GM06990 (cell line): ENCODE measurements around the gene BTBD7.

ENCODE experiments used
- DNase-seq: peaks from one replicate; pipeline ENCODE4 v3.0.0-alpha.2; 2011; ENCODE audit not compliant: insufficient read length; ENCODE audit errors: extremely low read depth
- H3K27me3 ChIP-seq: replicated peaks from 2 replicates; pipeline ENCODE4 v1.6.0; 2011; ENCODE audit warnings: low read length; ENCODE audit not compliant: control insufficient read depth, insufficient read depth
- H3K36me3 ChIP-seq: 2 replicates; pipeline ENCODE4 v1.5.1; 2011; ENCODE audit warnings: low read length; ENCODE audit not compliant: control insufficient read depth, insufficient read depth
- H3K4me3 ChIP-seq: replicated peaks from 2 replicates; pipeline ENCODE4 v1.5.1; 2011; ENCODE audit warnings: low read depth, mild to moderate bottlenecking, control low read depth, low read length
- TF ChIP-seq, protein P1 (sequence below): IDR thresholded peaks from 2 replicates; pipeline ENCODE4 v1.5.1; 2011; ENCODE audit warnings: low read length, control low read depth, mild to moderate bottlenecking, inconsistent platforms; ENCODE audit not compliant: insufficient read depth, poor library complexity, severe bottlenecking

The BTBD7 gene, protein sequence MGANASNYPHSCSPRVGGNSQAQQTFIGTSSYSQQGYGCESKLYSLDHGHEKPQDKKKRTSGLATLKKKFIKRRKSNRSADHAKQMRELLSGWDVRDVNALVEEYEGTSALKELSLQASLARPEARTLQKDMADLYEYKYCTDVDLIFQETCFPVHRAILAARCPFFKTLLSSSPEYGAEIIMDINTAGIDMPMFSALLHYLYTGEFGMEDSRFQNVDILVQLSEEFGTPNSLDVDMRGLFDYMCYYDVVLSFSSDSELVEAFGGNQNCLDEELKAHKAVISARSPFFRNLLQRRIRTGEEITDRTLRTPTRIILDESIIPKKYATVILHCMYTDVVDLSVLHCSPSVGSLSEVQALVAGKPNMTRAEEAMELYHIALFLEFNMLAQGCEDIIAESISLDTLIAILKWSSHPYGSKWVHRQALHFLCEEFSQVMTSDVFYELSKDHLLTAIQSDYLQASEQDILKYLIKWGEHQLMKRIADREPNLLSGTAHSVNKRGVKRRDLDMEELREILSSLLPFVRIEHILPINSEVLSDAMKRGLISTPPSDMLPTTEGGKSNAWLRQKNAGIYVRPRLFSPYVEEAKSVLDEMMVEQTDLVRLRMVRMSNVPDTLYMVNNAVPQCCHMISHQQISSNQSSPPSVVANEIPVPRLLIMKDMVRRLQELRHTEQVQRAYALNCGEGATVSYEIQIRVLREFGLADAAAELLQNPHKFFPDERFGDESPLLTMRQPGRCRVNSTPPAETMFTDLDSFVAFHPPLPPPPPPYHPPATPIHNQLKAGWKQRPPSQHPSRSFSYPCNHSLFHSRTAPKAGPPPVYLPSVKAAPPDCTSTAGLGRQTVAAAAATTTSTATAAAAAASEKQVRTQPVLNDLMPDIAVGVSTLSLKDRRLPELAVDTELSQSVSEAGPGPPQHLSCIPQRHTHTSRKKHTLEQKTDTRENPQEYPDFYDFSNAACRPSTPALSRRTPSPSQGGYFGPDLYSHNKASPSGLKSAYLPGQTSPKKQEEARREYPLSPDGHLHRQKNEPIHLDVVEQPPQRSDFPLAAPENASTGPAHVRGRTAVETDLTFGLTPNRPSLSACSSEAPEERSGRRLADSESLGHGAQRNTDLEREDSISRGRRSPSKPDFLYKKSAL

DNA sequence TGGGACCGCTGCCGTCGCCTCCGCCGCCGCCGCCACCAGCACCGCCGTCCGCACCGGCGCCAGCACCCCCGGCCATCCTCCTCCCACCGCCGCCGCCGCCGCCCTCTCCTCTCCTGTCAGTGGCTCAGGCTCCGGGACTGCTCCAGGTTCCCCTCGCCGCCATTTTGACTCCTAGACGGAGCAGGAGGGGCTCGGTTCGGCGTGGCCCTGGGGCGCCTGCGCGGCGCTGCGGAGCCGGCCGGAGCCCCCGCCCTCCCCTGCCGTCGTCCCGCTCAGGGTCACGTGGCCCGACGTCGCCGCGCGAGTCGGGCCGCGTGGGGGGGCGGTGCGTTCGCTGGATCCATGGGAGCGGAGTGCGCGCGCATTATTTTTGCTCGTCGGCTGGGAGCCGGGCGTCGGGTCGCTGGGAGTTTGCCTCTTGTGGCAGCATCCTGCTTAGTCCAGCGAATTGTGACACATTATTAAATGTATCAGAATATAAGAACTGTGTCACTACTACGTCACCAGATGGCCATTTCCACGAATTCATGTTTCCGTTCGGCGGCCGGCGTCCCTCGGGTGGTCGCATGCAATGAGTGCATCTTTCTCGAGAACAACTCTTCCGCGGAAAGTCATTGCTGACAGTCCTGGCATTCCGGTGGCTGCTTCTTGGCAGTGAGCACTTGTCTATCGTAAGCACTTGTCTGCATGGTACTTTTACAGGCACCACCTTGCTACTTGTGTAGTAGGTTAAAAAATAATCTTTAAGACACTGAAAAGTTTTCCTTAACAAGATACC is at the start of gene BTBD7:
TSS of gene BTBD7 (minus strand) at position 184 of the 778 bp plus-strand sequence. CDS start 36,985 bp downstream, outside the sequence.
- Histone ChIP-seq H3K36me3 (no peaks in the 10 kb centered on the region), H3K4me3 (peak within 1 kb of the TSS; percentile 76), H3K27me3 (no peaks in the 10 kb centered on the region)
- peak; percentile 98 for DNase-seq
- TF ChIP-seq, protein P1, sequence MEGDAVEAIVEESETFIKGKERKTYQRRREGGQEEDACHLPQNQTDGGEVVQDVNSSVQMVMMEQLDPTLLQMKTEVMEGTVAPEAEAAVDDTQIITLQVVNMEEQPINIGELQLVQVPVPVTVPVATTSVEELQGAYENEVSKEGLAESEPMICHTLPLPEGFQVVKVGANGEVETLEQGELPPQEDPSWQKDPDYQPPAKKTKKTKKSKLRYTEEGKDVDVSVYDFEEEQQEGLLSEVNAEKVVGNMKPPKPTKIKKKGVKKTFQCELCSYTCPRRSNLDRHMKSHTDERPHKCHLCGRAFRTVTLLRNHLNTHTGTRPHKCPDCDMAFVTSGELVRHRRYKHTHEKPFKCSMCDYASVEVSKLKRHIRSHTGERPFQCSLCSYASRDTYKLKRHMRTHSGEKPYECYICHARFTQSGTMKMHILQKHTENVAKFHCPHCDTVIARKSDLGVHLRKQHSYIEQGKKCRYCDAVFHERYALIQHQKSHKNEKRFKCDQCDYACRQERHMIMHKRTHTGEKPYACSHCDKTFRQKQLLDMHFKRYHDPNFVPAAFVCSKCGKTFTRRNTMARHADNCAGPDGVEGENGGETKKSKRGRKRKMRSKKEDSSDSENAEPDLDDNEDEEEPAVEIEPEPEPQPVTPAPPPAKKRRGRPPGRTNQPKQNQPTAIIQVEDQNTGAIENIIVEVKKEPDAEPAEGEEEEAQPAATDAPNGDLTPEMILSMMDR, result peak; percentile 16

DNA sequence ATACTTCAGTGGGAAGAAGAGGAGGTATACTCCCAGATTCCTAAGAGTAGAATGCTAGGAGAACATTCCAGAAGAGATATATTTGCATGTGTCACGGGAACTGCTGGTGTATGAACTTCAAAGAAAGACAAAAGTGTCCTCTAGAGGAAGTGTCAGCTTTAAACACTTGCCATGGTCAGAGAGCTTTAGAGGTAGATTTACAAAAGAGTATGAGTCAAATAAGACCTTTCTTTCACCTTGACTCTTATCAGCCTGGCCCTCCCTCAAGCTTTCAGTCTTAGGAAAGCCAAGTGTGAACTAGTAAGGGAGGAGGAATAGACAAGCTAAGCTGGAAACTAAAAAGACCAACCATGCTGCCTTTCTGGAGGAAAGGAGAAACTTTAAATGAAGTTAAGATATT is 48.8 kb upstream of the BTBD7 start:
- TF ChIP-seq, protein P1, result no peak
- Histone ChIP-seq H3K36me3 (no peaks in the 10 kb centered on the region), H3K27me3 (no peaks in the 10 kb centered on the region), H3K4me3 (no peak overlapping the region)
- no peak for DNase-seq

DNA sequence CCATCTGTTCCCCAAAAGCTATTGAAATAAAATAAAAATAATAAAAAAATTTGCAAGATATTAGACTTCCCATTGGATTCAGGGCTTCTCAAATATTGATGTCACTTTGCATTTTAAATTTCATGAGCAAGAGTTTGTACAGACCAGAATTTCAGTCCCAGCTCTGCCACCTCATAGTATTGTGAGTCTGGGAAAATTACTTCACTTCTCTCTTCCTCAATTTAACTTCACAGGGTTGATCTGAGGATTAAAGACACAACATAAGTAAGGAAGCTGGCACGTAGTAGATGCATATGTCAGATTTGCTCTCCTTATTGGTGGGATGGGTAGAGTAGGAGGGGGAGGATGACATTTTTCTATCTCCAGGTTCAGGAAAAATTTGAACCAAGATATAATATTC is 47.0 kb upstream of the BTBD7 start:
- TF ChIP-seq, protein P1, result no peak
- no peaks in the 10 kb centered on the region for H3K27me3 ChIP-seq
- H3K36me3 ChIP-seq, result no peaks in the 10 kb centered on the region
- DNase-seq, result no peak
- H3K4me3 ChIP-seq, result no peak overlapping the region

GRCh38 chr14:93375673-93376156 is 42.9 kb upstream of the BTBD7 start:
- DNase-seq, result peak; percentile 47
- H3K36me3 ChIP-seq, result no peaks in the 10 kb centered on the region
- TF ChIP-seq, protein P1, result no peak
- no peak overlapping the region for H3K4me3 ChIP-seq
- no peaks in the 10 kb centered on the region for H3K27me3 ChIP-seq

DNA sequence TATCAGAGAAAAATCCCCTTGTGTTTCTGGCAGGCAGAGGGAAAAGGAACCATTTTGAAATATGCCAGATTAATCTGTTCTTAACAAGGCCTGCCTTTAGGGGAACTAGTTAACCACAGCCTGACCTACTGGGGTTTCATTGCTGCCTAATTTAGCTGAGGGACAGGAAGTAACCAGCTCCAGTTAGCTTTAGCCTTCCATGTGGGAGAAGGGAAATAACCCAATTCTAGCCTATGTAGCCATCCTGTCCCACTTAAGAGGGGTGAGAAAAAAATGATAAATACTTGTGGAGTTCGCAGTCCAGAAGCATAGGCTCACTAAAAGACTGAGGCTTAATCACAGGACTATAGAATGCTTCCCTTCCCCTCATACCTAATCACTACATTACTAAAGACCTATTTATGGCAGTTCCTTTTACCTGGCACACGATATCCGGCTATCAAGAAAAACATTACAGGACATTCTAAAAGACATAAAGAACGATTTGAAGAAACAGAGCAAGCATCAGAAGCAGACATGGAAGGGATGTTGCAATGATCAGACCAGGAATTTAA is 37.0 kb upstream of the BTBD7 start:
- DNase-seq, result peak; percentile 61
- H3K27me3 ChIP-seq, result no peaks in the 10 kb centered on the region
- TF ChIP-seq, protein P1, result no peak
- no peak overlapping the region for H3K4me3 ChIP-seq
- H3K36me3 ChIP-seq, result no peaks in the 10 kb centered on the region
